ENCODE measurements around the gene LGMN. TPM values are rescaled to one million over a fixed set of nuclear protein-coding genes. Genes with fewer than 3 reads are reported as not detected.

LGMN gene
- total and polyA plus RNA-seq, 9 donors: 27.3 to 231 (median 49.1) TPM

- DNase-seq: peak in 1 of 5 donors; percentile 19
- WGBS, 3 donors: 43 to 56% (median 47%) methylated on average over 5 of the region's 5 CpGs
- intact Hi-C loops (cut with DNase I): no loop called here
- H3K4me1 ChIP-seq (ENCODE audit: insufficient read depth): peaks cover 9% of the 10 kb centered on the region
- no peaks in the 10 kb centered on the region for H3K27me3 ChIP-seq
- no peaks in the 10 kb centered on the region for H3K9me3 ChIP-seq
- no peak overlapping the region for H3K27ac ChIP-seq
- TF ChIP-seq POLR2A (IDR thresholded peaks at IDR 0.05) (no peak), EP300 (IDR thresholded peaks at IDR 0.05) (no peak), CTCF (IDR thresholded peaks at IDR 0.05) (no peak)
- H3K36me3 ChIP-seq: no peaks in the 10 kb centered on the region
- no peak overlapping the region for H3K4me3 ChIP-seq
Measured at GRCh38 chr14:92694807-92695206, 53.6 kb downstream of the LGMN start.

- no peaks in the 10 kb centered on the region for H3K27me3 ChIP-seq
- H3K36me3 ChIP-seq: no peaks in the 10 kb centered on the region
- TF ChIP-seq EP300 (IDR thresholded peaks at IDR 0.05): no peak
- TF ChIP-seq POLR2A (IDR thresholded peaks at IDR 0.05): no peak
- no peak for TF ChIP-seq CTCF (IDR thresholded peaks at IDR 0.05)
- DNase-seq: peak in 1 of 5 donors; percentile 27
- H3K4me1 ChIP-seq (ENCODE audit: insufficient read depth): peaks cover 9% of the 10 kb centered on the region
- H3K27ac ChIP-seq: no peak overlapping the region
- H3K4me3 ChIP-seq: no peak overlapping the region
- no peaks in the 10 kb centered on the region for H3K9me3 ChIP-seq
- 68 to 80% (median 74%) methylated on average over 18 of the region's 18 CpGs for WGBS, 3 donors
- intact Hi-C loops (cut with DNase I): no loop called here
Measured at GRCh38 chr14:92693998-92694795, 54.2 kb downstream of the LGMN start.

GRCh38 chr14:92692822-92693226 is 55.6 kb downstream of the LGMN start:
- Histone ChIP-seq H3K27ac (no peak overlapping the region), H3K9me3 (no peaks in the 10 kb centered on the region), H3K36me3 (no peaks in the 10 kb centered on the region), H3K27me3 (no peaks in the 10 kb centered on the region), H3K4me3 (no peak overlapping the region), H3K4me1 (ENCODE audit: insufficient read depth) (peaks cover 11% of the 10 kb centered on the region)
- intact Hi-C loops (cut with DNase I): no loop called here
- WGBS, 3 donors: 7 to 20% (median 17%) methylated on average over 2 of the region's 2 CpGs
- peak in 2 of 5 donors; percentile 43 to 66 for DNase-seq
- TF ChIP-seq EP300 (IDR thresholded peaks at IDR 0.05) (no peak), CTCF (IDR thresholded peaks at IDR 0.05) (no peak), POLR2A (IDR thresholded peaks at IDR 0.05) (no peak)

- no peak for TF ChIP-seq EP300 (IDR thresholded peaks at IDR 0.05)
- TF ChIP-seq CTCF (IDR thresholded peaks at IDR 0.05): peak in 2 of 3 donors; percentile 13 to 14
- H3K27me3 ChIP-seq: no peaks in the 10 kb centered on the region
- H3K36me3 ChIP-seq: no peaks in the 10 kb centered on the region
- H3K27ac ChIP-seq: no peak overlapping the region
- WGBS, 3 donors: 69 to 72% (median 70%) methylated on average over 13 of the region's 13 CpGs
- H3K4me3 ChIP-seq: no peak overlapping the region
- peaks cover 14% of the 10 kb centered on the region for H3K4me1 ChIP-seq (ENCODE audit: insufficient read depth)
- peak in 1 of 5 donors; percentile 51 for DNase-seq
- intact Hi-C loops (cut with DNase I): no loop called here
- no peaks in the 10 kb centered on the region for H3K9me3 ChIP-seq
Measured at GRCh38 chr14:92690171-92691011, 58.0 kb downstream of the LGMN start.
